Transverse colon (tissue), 4 donors: ENCODE results near the gene HRG. TPM values are rescaled to one million over a fixed set of nuclear protein-coding genes. Genes with fewer than 3 reads are reported as not detected.

Source experiments
- DNase-seq: peaks from one replicate; pipeline ENCODE4 v3.0.0-alpha.2; 2019
- H3K27ac ChIP-seq, 4 donors: fragments of 200-600 bp; sonication (generic); 2 replicates each; pipeline ENCODE4 v1.5.1; 2016 to 2018; ENCODE audit warnings: inconsistent platforms in 4 of 4
- H3K27me3 ChIP-seq: fragments of 200-600 bp; sonication (generic); 2 replicates; pipeline ENCODE4 v1.5.1; 2017; ENCODE audit warnings: inconsistent platforms
- H3K36me3 ChIP-seq, 4 donors: fragments of 200-600 bp; sonication (generic); 2 replicates each; pipeline ENCODE4 v1.5.1; 2017 to 2019; ENCODE audit warnings: inconsistent platforms in 4 of 4
- H3K4me1 ChIP-seq, 4 donors: fragments of 200-600 bp; sonication (generic); 2 replicates each; pipeline ENCODE4 v1.5.1; 2017 to 2020; ENCODE audit warnings: inconsistent platforms in 4 of 4
- H3K4me3 ChIP-seq, 4 donors: fragments of 200-600 bp; sonication (generic); 1 replicate in 1 of 4; 2 replicates in 3 of 4; pipeline versions ENCODE4 v1.5.1 to v1.6.1; 2017 to 2019; ENCODE audit warnings: inconsistent platforms in 4 of 4
- H3K9me3 ChIP-seq, 2 donors: fragments of 200-600 bp; sonication (generic); 2 replicates each; pipeline ENCODE4 v1.5.1; 2017 to 2019; ENCODE audit warnings: inconsistent platforms in 2 of 2
- CTCF ChIP-seq, 5 experiments: fragments of 200-600 bp in 3 of 5; fragments of 450-650 bp in 2 of 5; sonication (generic) in 3 of 5; IDR thresholded peaks; 1 replicate in 2 of 5; 2 replicates in 3 of 5; pipeline ENCODE4 v1.5.1; 2016 to 2017; ENCODE audit warnings: antibody characterized with exemption in 5 of 5, inconsistent platforms in 3 of 5, mild to moderate bottlenecking in 2 of 5, moderate library complexity in 1 of 5
- EP300 ChIP-seq: sonication (generic); formaldehyde crosslinking; IDR thresholded peaks from one replicate; pipeline ENCODE4 v1.6.1; 2017; ENCODE audit warnings: antibody characterized with exemption, low read depth
- POLR2A ChIP-seq: fragments of 450-650 bp; IDR thresholded peaks from one replicate; pipeline ENCODE4 v1.6.1; 2016; ENCODE audit warnings: antibody characterized with exemption, mild to moderate bottlenecking, moderate library complexity
- POLR2AphosphoS5 ChIP-seq, 3 donors: sonication (generic); formaldehyde crosslinking; IDR thresholded peaks; one replicate each; pipeline ENCODE4 v1.6.1; 2016; ENCODE audit warnings: antibody characterized with exemption in 3 of 3
- WGBS, 2 donors: methylation state at CpG; one replicate each; pipeline ENCODE4 v1.1.5; 2018; ENCODE audit warnings: low coverage in 1 of 2; 5-methylcytosine and 5-hydroxymethylcytosine counted together
- in situ Hi-C, 4 donors: fragments of 200-750 bp; cut with MboI; loops; one replicate each; pipeline versions ENCODE4 v1.15.0 to v1.15.1; 2017; ENCODE audit warnings: low sequenced_read_pairs in 3 of 4, low pct_ligation_motif_present in 1 of 4, low pct_unique_long_range_greater_than_20kb in 1 of 4
- intact Hi-C: fragments of 100-400 bp; cut with DNase I; formaldehyde crosslinking; loops from one replicate; pipeline ENCODE4 v1.15.1; 2023; ENCODE audit warnings: low total_unique reads
- total RNA-seq, 4 donors: library from RNA; depleted of rRNA; stranded (reverse); fragments of >200 nt; gene quantifications; one replicate each; pipeline ENCODE4 v1.1.0, GENCODE V29; 2016

The HRG gene
- total RNA-seq, 4 donors from 2014 or later: not detected

DNA sequence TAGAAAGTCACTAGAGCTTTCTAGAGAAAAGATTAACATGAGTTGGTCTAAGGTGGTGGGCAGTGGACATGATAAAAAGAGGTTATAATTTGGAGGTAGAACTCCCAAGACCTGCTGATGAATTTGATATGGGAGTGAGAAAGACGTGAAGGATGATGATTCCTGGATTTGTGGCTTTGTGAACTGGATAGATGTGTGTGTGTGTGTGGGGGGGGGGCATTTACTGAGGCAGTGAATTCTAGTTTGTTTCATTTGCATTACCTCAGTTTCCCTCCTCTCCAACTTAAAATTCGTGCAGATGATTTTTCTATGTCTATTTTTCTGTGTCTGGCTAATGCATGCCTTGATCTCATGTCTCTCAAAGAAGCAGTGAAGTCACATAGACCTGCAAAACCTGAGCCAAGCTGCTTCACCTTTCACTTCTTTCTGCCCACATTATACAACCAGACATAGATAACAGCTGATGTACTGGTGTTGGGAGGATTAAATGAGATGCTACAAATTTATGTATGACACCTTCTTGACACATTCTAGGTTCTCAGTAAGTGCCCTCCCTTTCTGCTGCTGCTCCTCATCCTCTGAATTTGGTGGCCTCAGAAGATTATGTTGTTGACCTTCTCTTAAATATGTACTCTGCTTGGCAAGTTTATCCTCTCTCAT is 43.0 kb upstream of the HRG start:
- no peaks in the 10 kb centered on the region for H3K36me3 ChIP-seq
- 51 to 68% methylated on average over 2 of the region's 2 CpGs for WGBS, 2 donors
- H3K4me3 ChIP-seq: no peak overlapping the region
- no peaks in the 10 kb centered on the region for H3K4me1 ChIP-seq
- peaks cover 2% of the 10 kb centered on the region for H3K27me3 ChIP-seq
- no peak for DNase-seq
- intact Hi-C loops (no loop called here), in situ Hi-C loops (loop anchor here (25.0 kb wide), 2 partner anchors 190 to 540 kb away; partner anchors contain the start of gene RFC4 (in 2 of the 4))
- TF ChIP-seq CTCF (IDR thresholded peaks at IDR 0.05) (no peak), EP300 (no peak), POLR2A (no peak), POLR2AphosphoS5 (IDR thresholded peaks at IDR 0.05) (no peak)
- no peak overlapping the region for H3K27ac ChIP-seq
- no peaks in the 10 kb centered on the region for H3K9me3 ChIP-seq

GRCh38 chr3:186624598-186624997 is 41.2 kb upstream of the HRG start:
- in situ Hi-C loops: loop anchor here (25.0 kb wide), 2 partner anchors 188 to 538 kb away; partner anchors contain the start of gene RFC4 (in 2 of the 4)
- Histone ChIP-seq H3K4me3 (no peak overlapping the region), H3K4me1 (no peaks in the 10 kb centered on the region), H3K27ac (no peak overlapping the region), H3K27me3 (no peaks in the 10 kb centered on the region), H3K9me3 (no peaks in the 10 kb centered on the region), H3K36me3 (no peaks in the 10 kb centered on the region)
- WGBS, 2 donors: 79 to 81% methylated on average over 4 of the region's 4 CpGs
- intact Hi-C loops: no loop called here
- TF ChIP-seq CTCF (IDR thresholded peaks at IDR 0.05): no peak
- TF ChIP-seq POLR2AphosphoS5 (IDR thresholded peaks at IDR 0.05): no peak
- TF ChIP-seq POLR2A: no peak
- TF ChIP-seq EP300: no peak
- no peak for DNase-seq

DNA sequence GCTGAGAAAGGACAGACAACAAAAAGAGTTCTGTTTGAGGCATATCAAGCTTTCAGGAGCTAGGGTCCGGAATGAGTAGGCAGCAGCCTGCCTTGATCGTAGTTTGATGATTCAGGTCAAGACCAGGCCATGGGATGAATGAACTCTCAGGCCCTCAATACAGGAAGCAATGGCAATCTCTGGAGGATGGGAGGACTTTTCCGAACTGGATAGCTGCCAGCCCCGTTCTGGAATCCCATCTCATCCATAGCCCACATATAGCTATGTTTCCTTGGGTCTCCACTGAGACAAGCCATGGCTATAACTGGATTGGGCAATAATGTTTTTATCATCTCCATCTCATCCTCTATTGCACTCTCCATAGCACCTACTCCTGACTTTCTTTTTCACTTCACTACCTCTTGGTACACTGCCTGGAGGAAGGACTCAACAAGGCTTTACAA is 40.2 kb upstream of the HRG start:
- 73 to 78% methylated on average over 3 to 4 of the region's 4 CpGs for WGBS, 2 donors
- in situ Hi-C loops: no loop called here

More for the DNA sequence above, 40.2 kb upstream of the HRG start:
- no peaks in the 10 kb centered on the region for H3K4me1 ChIP-seq
- no peak for DNase-seq
- no peaks in the 10 kb centered on the region for H3K36me3 ChIP-seq
- H3K4me3 ChIP-seq: no peak overlapping the region
- H3K9me3 ChIP-seq: no peaks in the 10 kb centered on the region
- TF ChIP-seq POLR2AphosphoS5 (IDR thresholded peaks at IDR 0.05) (no peak), CTCF (IDR thresholded peaks at IDR 0.05) (no peak), POLR2A (no peak), EP300 (no peak)
- H3K27me3 ChIP-seq: no peaks in the 10 kb centered on the region
- H3K27ac ChIP-seq: no peak overlapping the region
- intact Hi-C loops: no loop called here
